DND-41 (cell line): Measurements from ENCODE around the gene HOXA4.

ENCODE experiments used
- EZH2 ChIP-seq: IDR thresholded peaks from 3 replicates; pipeline ENCODE4 v1.6.1; 2012; ENCODE audit warnings: borderline replicate concordance, low read depth, mild to moderate bottlenecking, moderate library complexity, low read length, inconsistent platforms; ENCODE audit not compliant: severe bottlenecking
- TF ChIP-seq, protein P1 (sequence below): IDR thresholded peaks from 2 replicates; pipeline ENCODE4 v1.5.1; 2012; ENCODE audit warnings: borderline replicate concordance, low read length, moderate library complexity, mild to moderate bottlenecking; ENCODE audit not compliant: poor library complexity, severe bottlenecking; ENCODE audit errors: extremely low read depth

DNA sequence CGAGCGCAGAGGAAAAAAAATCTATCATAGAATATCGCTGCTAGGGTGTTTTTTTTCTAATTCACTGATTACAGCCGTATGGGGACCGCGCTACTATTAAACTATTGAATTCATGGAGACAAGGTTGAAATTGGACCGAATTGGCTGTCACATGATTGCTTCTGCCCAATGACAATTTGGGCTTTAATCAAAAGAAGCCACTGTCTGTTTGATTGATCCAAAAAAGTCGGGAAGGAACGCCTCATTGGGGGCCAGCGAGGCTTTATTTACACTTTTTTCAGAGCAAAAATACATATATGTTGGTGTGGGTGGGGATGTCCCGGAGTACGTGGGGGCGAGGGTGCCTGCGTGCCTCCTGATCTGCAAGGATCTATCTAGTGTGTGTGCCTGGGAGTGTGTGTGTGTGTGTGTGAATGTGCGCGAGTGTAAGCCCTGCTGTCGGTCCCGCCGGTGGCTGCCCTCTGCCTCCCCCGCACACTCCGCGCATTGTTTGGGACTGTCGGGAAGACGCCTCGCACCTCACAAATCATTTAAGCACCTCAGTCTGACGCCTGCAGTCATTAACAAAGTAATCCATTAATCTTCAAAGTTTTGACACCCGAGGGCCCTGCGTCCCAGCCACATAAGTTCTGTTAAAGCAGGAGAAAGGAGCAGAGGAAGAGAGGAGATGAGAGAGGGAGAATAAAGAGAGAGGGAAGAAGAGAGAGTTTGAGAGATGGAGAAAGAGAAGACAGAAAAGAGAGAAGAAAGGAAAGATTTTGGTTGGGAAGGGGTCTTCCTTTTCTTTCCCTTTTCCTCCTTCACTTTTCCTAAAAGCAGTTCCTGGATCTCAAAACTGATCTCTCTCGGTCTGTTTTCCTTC lies 27.7 kb downstream of the HOXA4 start, which contains the start of gene HOXA2:
- TF ChIP-seq, protein P1, sequence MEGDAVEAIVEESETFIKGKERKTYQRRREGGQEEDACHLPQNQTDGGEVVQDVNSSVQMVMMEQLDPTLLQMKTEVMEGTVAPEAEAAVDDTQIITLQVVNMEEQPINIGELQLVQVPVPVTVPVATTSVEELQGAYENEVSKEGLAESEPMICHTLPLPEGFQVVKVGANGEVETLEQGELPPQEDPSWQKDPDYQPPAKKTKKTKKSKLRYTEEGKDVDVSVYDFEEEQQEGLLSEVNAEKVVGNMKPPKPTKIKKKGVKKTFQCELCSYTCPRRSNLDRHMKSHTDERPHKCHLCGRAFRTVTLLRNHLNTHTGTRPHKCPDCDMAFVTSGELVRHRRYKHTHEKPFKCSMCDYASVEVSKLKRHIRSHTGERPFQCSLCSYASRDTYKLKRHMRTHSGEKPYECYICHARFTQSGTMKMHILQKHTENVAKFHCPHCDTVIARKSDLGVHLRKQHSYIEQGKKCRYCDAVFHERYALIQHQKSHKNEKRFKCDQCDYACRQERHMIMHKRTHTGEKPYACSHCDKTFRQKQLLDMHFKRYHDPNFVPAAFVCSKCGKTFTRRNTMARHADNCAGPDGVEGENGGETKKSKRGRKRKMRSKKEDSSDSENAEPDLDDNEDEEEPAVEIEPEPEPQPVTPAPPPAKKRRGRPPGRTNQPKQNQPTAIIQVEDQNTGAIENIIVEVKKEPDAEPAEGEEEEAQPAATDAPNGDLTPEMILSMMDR, result no peak
- TF ChIP-seq EZH2, result no peak
